SK-MEL-5 (cell line): ENCODE results near the gene NTM. TPM values are rescaled to one million over a fixed set of nuclear protein-coding genes. Genes with fewer than 3 reads are reported as not detected.
"Not testable (repeated sequence)": the region's sequence is repeated elsewhere in the genome, so short reads cannot be mapped to it uniquely, and the experiment has no call there.

ENCODE experiments used
- DNase-seq: peaks from one replicate; pipeline ENCODE4 v3.0.0-alpha.2; 2016; ENCODE audit warnings: low read depth, low spot score
- in situ Hi-C: cut with HindIII; loops from 2 replicates; pipeline ENCODE4 v1.10.0; 2016; ENCODE audit warnings: low sequenced_read_pairs, high pct_unique_total_duplicates, low pct_unique_long_range_greater_than_20kb
- total RNA-seq: library from RNA; depleted of rRNA; stranded (reverse); fragments of >200 nt; shearing (Covaris generic); gene quantifications from 2 replicates; pipeline ENCODE4 v1.2.3, GENCODE V29; 2014

Gene NTM
- total RNA-seq, 1 experiment from 2014 or later = 0.95 TPM

GRCh38 chr11:131893988-131894387 is 523.6 kb downstream of the NTM start:
- in situ Hi-C loops = no loop called here
- DNase-seq = no peak

- DNase-seq = no peak
- in situ Hi-C loops = no loop called here
Measured at GRCh38 chr11:131894615-131895544, 524.5 kb downstream of the NTM start.

- in situ Hi-C loops = no loop called here
- DNase-seq = no peak
Measured at GRCh38 chr11:131895865-131896264, 525.5 kb downstream of the NTM start.

GRCh38 chr11:131896978-131897615 is 526.7 kb downstream of the NTM start:
- in situ Hi-C loops = no loop called here
- no peak for DNase-seq

- in situ Hi-C loops = no loop called here
- no peak for DNase-seq
Measured at GRCh38 chr11:131897956-131898355, 527.5 kb downstream of the NTM start.

GRCh38 chr11:131898949-131899348 is 528.5 kb downstream of the NTM start:
- no peak for DNase-seq
- in situ Hi-C loops = no loop called here

- in situ Hi-C loops = no loop called here
- no peak for DNase-seq
Measured at GRCh38 chr11:131899950-131900580, 529.6 kb downstream of the NTM start.

GRCh38 chr11:131902421-131902820 is 532.0 kb downstream of the NTM start:
- in situ Hi-C loops = no loop called here
- no peak for DNase-seq

GRCh38 chr11:131903074-131903473 is 532.7 kb downstream of the NTM start:
- in situ Hi-C loops = no loop called here
- DNase-seq = no peak

- in situ Hi-C loops = no loop called here
- no peak for DNase-seq
Measured at GRCh38 chr11:131904756-131905155, 534.3 kb downstream of the NTM start.

GRCh38 chr11:131906963-131907362 is 536.5 kb downstream of the NTM start:
- in situ Hi-C loops = no loop called here
- DNase-seq = no peak

- DNase-seq = no peak
- in situ Hi-C loops = no loop called here
Measured at GRCh38 chr11:131907371-131907770, 537.0 kb downstream of the NTM start.

- no peak for DNase-seq
- in situ Hi-C loops = no loop called here
Measured at GRCh38 chr11:131908316-131908715, 537.9 kb downstream of the NTM start.

- in situ Hi-C loops = no loop called here
Measured at GRCh38 chr11:131909426-131910177, 539.2 kb downstream of the NTM start.

GRCh38 chr11:131910178-131910522 is 539.7 kb downstream of the NTM start:
- in situ Hi-C loops = no loop called here
- DNase-seq = no peak

More at GRCh38 chr11:131909426-131910177, 539.2 kb downstream of the NTM start:
- no peak for DNase-seq

- DNase-seq = no peak
- in situ Hi-C loops = no loop called here
Measured at GRCh38 chr11:131910523-131911387, 540.3 kb downstream of the NTM start.

- in situ Hi-C loops = not testable (repeated sequence)
- DNase-seq = peak; percentile 24
Measured at GRCh38 chr11:131911388-131912032, 541.1 kb downstream of the NTM start.
